ENCODE measurements around the gene CCP110.

CCP110 gene

GRCh38 chr16:19549673-19550072 is 25.9 kb downstream of the CCP110 start:
- DNase-seq (ENCODE audit: low read depth in 4 of 4, low spot score in 1 of 4) = no peak

- DNase-seq (ENCODE audit: low read depth in 4 of 4, low spot score in 1 of 4) = peak; percentile 86 to 90 (median 88)
Measured at GRCh38 chr16:19555186-19555937, 31.6 kb downstream of the CCP110 start, which contains the start of gene VPS35L. VPS35L (plus strand) TSS chr16:19555703; CDS start chr16:19555730, 27 bp downstream.

- peak in 3 of 4 experiments; percentile 3 to 5 (median 4) for DNase-seq (ENCODE audit: low read depth in 4 of 4, low spot score in 1 of 4)
Measured at GRCh38 chr16:19555938-19556771, 32.4 kb downstream of the CCP110 start.

GRCh38 chr16:19559242-19559910 is 35.6 kb downstream of the CCP110 start:
- DNase-seq (ENCODE audit: low read depth in 4 of 4, low spot score in 1 of 4) = peak in 3 of 4 experiments; percentile 3 to 21 (median 15)

GRCh38 chr16:19560078-19560477 is 36.3 kb downstream of the CCP110 start:
- DNase-seq (ENCODE audit: low read depth in 4 of 4, low spot score in 1 of 4) = no peak

- no peak for DNase-seq (ENCODE audit: low read depth in 4 of 4, low spot score in 1 of 4)
Measured at GRCh38 chr16:19563377-19563776, 39.6 kb downstream of the CCP110 start.

- no peak for DNase-seq (ENCODE audit: low read depth in 4 of 4, low spot score in 1 of 4)
Measured at GRCh38 chr16:19566362-19566761, 42.6 kb downstream of the CCP110 start.

GRCh38 chr16:19567560-19567959 is 43.8 kb downstream of the CCP110 start:
- no peak for DNase-seq (ENCODE audit: low read depth in 4 of 4, low spot score in 1 of 4)

- DNase-seq (ENCODE audit: low read depth in 4 of 4, low spot score in 1 of 4) = no peak
Measured at GRCh38 chr16:19573997-19574396, 50.3 kb downstream of the CCP110 start.

GRCh38 chr16:19574615-19575014 is 50.9 kb downstream of the CCP110 start:
- DNase-seq (ENCODE audit: low read depth in 4 of 4, low spot score in 1 of 4) = no peak

- DNase-seq (ENCODE audit: low read depth in 4 of 4, low spot score in 1 of 4) = no peak
Measured at GRCh38 chr16:19578378-19578971, 54.7 kb downstream of the CCP110 start.

GRCh38 chr16:19582050-19582831 is 58.5 kb downstream of the CCP110 start:
- DNase-seq (ENCODE audit: low read depth in 4 of 4, low spot score in 1 of 4) = no peak

- peak in 1 of 4 experiments; percentile 2 for DNase-seq (ENCODE audit: low read depth in 4 of 4, low spot score in 1 of 4)
Measured at GRCh38 chr16:19583665-19584300, 60.0 kb downstream of the CCP110 start.

GRCh38 chr16:19588661-19589060 is 64.9 kb downstream of the CCP110 start:
- DNase-seq (ENCODE audit: low read depth in 4 of 4, low spot score in 1 of 4) = no peak

GRCh38 chr16:19589106-19589505 is 65.4 kb downstream of the CCP110 start:
- no peak for DNase-seq (ENCODE audit: low read depth in 4 of 4, low spot score in 1 of 4)

- no peak for DNase-seq (ENCODE audit: low read depth in 4 of 4, low spot score in 1 of 4)
Measured at GRCh38 chr16:19589771-19590302, 66.1 kb downstream of the CCP110 start.

GRCh38 chr16:19595043-19595767 is 71.5 kb downstream of the CCP110 start:
- DNase-seq (ENCODE audit: low read depth in 4 of 4, low spot score in 1 of 4) = no peak

GRCh38 chr16:19598805-19599510 is 75.2 kb downstream of the CCP110 start:
- DNase-seq (ENCODE audit: low read depth in 4 of 4, low spot score in 1 of 4) = no peak
